Loucy (cell line): ENCODE results near the gene SKOR1.

Experiments
- CTCF ChIP-seq: fragments of 200-600 bp; sonication (generic); conservative IDR thresholded peaks from 2 replicates; pipeline ENCODE4 v1.5.1; 2014; ENCODE audit warnings: mild to moderate bottlenecking, antibody characterized with exemption, low read length
- EZH2phosphoT487 ChIP-seq: fragments of 200-600 bp; IDR thresholded peaks from 2 replicates; pipeline ENCODE4 v1.6.1; 2018; ENCODE audit warnings: antibody characterized with exemption, mild to moderate bottlenecking, moderate library complexity, borderline replicate concordance

- TF ChIP-seq CTCF (no peak), EZH2phosphoT487 (no peak)
Observed at GRCh38 chr15:67878712-67879206, 53.5 kb downstream of the SKOR1 start.
